NCI-H2107 treated with DMSO at 0.1 percent for 48 hours (cell line): ENCODE measurements around the gene PLCL2.

ENCODE experiments used
- DNase-seq: peaks from one replicate; lab custom pipeline; 2025; ENCODE audit not compliant: unreplicated experiment; lab: John Stamatoyannopoulos, UW

Gene PLCL2

DNA sequence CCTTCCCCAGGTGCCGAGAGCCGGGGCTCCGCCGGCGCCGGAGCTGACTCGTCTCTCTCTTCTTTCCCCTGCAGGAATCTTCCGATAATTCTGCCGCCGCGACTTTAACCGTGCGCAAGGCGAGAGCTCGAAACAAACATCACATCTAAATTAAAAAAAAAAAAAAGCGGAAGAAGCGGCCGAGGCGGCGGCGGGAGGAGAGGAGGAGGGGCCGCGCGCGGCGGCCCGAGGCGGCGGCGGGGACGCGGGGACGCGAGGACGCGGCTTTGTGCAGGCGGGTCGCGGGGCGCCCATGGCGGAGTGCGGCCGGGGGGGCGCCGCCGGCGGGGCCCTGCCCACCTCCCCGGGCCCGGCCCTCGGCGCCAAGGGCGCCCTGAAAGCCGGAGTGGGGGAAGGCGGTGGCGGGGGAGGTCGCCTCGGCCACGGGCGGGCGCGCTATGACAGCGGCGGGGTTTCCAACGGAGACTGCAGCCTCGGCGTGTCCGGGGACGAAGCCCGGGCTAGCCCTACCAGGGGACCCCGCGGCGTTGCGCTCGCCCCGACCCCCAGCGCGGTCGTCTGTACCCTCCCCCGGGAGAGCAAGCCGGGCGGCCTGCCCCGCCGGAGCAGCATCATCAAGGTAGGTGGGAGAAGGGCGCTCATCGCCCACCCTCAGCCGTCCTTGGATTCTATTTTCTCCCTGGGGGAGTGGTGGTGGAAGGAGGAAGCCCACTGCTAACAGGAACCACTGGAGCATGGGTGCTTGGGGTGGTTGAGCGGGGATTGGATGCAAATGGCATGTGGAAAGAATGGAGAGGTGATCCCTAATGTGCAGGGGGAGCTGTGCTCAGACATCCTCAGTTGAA is at the start of gene PLCL2:
TSS of gene PLCL2 (plus strand) at position 208 of the 845 bp plus-strand sequence. CDS start at position 293, 85 bp downstream.
- DNase-seq: no peak

DNA sequence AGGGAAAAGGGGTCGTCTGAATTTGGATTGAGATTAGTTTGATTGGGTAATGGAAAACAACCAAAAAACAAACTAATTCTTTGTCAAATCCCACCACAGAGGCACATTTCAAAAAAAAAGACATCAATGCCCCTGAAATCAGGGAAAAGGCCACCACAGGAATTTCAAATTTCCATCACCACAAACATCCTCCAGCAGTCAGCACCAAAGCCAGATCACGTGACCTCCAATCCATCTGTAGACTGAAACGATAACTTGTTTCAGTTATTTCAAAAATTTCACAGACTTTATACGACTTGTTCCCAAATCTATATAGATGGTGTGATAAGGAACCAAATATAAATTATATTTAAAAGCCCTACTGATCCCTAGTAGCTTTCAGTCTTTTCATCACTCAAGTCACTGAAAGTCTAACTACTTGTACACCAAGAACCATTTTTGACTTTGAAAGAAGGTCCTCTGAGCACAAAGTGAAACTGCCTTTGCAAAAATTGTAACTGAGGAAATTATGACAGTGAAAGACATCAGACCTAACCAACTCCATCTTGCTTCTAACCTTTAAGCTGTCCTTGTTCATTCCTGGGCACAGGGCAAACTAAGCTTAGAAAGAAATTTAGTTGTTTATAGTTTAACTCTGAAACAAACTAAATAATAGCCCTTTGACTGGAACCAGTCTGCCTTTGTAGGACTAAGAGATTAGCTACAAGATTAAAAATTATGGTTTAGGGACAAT is 48.1 kb upstream of the PLCL2 start:
- no peak for DNase-seq

DNA sequence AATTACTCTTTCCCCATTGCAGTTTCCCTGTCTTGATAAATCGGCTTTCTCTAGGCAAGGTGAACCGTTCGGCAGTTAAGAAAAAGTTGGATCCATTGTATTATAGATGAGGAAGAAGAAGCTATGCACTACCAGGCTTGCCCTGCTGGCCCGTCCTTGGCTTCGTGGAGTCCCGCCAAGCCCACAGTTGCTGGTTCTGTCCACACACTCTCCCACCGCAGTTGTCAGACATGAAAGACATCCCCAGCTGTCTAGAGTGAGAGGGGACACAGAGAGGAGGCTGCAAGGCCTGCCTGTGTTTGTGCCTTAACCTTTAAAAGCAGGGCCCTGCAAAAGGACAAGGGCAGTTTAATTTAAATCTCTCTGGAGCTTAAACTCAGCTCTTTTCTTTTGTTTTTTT is 47.2 kb upstream of the PLCL2 start:
- DNase-seq: no peak

DNA sequence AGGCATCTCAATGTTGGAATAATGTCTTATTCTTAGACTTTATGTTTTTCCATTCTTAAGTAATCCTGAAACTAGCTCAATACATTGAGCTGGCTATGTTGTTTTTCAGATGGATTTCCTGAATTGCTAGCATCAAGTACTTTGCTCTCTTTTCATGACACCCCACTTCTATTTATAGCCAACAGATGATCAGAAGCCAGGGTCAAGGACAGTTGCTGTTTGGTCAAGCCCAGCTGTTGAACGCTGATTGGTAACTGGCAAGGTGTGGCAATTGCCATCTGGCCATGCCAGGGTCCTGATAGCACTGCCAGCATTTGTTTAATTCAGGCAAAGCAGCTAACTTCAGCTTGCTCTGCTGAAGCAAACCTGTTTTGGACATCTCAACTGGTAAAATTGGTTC is 46.2 kb upstream of the PLCL2 start:
- no peak for DNase-seq

DNA sequence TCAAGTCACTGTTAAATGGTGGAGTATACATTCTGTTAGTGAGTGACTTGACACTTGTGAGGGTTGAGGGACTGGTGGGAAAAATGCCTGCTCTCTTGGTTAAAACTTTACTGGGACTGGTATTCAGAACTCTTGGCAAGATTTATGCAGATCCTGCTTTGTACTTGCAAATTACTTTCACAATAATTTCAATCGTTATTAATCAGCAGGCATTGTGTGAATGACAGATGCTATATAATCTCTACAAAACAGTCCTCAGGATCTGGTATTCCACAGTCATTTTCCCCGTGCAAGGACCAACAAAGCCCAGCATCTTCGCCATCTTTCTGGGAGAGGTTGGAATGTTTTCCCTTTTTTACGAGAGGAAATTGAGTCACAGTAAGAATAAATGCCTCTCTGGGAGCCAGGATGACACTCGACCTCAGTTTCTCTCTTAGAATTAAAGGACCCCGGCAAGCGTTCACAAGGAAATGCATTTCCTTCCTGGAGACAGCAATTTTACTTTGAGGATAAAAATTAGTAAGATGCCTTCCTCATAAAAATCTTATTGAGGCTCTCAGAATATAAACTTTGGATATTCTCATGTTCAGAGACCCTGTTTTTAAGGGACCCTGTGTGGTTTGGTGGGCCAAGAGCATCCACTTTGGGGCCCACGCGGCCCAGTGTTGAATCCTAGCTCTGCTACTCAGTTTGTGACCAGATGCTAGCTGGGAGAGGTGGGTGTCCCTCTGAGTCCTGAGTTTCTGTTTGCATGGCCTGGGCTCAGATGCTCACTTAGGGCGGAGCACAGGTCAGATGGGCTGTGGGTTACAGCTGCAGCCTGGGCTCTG is 45.3 kb upstream of the PLCL2 start:
- no peak for DNase-seq

DNA sequence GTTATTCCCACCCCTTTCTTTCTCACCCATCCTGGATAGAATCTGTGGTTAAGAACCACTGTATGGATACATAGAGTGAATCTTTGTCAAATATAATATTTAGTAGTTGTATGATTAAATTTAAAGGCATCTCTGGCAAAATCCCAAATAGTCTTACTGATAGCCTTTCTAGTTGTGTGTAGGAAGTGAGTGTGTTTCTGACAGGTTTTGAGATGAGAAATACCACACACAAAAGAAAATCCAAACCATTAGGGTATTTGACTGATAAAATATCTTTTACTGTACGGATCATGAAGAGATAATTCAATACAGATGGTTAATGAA is 44.7 kb upstream of the PLCL2 start:
- DNase-seq: no peak

DNA sequence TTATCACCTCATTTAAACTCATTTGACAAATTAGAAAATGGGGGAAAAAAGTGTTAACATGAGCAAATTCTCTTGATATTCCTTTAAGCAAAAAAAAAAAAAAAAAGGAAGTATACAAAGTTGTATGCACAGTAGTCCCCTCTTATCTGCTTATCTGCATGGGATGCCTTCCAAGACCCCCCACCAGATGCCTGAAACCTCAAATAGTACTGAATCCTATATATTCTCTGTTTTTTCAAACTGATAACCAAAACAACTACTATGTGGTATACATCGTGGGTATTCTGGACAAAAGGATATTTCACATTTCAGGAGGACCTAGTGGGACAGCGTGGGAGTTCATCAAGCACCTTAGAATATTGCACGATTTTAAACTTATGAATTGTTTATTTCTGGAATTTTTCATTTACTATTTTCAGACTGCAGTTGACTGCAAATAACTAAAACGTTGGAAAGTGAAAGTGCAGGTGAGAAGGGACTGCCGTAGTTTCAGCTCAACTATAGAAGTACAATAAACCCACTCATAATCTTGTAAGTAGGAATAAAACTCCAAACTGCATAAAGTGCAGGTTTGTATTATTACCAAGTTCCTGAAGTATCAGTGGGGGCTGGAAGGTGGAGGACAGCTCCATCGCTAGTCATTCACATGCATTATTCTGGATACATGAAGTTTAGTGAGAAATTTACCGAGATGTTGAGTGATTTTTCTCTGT is 43.6 kb upstream of the PLCL2 start:
- no peak for DNase-seq

DNA sequence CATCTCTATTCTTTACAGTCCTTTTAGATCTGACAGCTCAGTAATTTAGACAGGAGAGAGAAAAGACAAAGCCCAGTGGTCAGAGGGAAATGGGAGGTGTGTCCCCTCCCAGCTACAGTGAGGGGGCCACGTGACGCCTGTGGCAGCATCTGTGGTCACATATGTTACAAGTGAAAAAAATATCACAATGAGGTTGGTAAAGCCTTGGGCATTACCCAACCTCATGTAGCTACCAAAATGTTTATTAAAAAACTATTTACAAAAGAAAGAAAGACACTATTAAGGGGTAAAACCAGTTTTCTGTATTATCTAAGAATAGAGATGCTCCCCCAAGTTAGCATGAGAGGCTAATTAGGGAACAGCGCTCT is 42.9 kb upstream of the PLCL2 start:
- DNase-seq: peak; percentile 32

DNA sequence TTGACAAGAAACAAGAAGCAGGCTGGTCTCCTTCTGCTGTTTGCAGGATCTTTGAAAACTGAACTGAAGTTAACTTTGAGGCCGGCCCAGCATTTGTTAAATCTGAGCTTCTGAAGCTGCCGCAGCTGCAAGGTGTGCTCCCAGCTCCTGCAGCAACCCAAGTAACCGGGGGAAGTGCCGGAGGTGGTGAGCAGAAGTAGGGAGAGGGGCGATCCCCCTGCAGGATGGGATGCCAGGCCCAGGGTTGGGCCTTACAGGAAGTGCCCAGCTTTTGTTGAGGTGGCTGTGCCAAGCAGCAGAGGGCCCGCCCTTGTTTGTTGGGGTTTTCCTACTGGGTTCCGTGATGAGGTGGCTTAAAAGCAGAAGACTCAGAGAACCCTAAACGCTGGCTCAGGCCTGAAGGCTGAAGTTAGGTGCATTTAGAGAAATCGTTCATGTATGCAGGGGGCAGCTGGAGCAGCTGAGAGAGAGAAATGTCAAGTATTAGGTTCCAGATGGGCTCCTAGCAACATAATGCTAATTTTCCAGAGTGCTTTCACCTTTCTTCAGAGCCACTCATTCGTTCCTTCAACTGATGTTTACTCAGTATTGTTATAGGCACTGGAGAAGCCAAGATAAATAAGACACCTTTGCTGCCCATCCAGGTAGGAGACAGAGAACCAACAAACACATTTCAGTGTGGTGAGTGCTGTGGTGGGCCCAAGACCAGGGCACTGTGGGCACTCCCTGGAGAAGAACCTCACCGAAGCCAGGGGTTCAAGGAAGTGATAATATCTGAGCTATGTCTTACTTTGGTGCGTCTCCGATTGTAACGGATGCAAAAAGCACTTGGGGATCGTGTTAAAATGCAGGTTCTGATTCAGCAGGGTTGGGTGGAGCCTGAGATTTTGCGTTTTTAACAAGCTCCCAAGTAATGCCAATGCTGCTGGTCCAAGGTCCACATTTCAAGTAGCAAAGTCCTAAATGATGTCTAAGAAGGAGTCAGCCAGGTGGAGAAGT is 42.2 kb upstream of the PLCL2 start:
- DNase-seq: peak; percentile 72

DNA sequence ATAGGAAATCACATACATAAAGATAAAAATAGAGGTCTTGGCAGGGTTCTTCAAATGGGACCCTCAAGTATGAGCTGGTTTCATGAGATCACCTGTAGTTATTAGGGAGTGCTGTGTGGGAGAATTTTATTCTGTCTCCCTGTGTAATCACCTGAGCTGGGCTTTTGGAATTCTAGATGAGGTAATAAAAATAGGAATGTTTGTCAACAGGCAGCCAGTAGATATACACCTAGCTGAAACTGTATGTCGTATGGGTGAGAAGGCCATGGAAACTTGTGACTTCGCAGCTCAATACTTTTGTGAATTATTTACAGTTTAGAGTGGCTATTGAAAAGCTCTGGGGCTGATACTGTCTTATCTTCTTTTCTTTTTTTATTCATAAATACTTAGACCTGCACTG is 40.5 kb upstream of the PLCL2 start:
- DNase-seq: no peak

DNA sequence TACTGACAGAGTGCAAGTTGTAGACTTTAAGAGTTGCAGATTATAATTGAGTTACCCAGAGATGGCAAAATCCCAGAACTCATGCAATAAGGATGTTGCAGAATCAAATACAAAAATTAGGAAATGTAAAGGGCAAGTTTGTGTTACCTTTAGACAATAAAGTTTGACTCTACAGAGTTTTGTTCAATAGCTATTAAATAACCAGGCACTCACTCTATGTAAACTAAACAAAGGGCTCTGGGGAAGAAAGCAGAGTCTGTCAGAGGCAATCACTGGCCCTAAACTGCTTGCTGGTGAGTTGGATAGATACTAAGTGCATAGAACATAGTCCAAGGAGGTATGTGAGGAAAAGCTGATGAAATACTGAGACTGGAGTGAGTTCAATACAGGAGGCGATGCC is 40.0 kb upstream of the PLCL2 start:
- no peak for DNase-seq

DNA sequence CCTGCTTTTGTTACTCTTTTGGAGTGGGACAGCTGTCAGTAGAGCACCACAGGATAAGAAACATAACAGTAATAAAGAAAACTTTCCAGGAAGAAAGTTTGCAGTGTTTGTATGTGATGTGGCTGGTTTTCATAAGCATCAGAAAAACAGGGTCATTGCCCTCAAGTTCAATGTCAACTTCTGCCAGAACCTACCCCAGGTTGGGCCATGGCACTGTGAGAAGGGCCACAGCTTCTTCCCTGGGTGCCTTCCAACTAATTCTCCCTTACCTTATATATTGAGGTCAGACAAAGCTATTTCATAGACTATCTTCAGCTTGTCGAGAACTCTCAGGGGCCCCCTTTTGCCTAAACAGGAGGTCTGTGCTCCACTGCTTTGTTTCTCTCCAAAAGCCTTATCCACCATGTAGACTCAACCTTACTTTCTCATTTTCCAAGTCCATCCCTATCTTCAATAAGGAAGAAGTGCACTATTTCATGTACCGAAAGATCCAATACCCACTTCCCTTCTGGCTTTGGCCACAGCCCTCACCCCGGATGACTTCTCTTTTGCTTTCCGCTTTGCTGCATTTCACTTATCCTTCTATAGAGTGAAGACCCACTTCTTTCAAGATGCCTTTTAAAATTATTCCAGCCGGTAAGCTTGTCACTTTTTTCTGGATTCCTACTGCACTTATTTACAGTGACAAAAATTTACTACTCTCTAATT is 38.2 kb upstream of the PLCL2 start:
- no peak for DNase-seq

DNA sequence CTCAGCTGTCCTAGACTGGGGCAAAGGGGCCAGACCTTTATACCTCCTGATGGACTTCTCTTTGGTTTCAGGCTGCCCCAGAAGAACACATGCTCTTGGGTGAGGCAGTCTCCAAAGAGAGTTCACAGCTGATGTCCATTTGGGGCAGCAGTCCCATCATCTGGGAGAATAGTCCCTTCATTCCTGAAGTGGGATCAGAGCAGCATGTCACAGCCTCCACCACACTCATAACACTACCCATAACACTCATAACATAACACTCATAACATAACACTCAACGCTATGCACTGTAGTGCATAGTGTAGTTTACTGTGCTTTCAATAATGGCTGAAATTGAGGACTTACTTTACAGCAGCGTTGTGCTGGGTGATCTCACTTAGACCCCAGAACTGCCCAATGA is 36.7 kb upstream of the PLCL2 start:
- no peak for DNase-seq

DNA sequence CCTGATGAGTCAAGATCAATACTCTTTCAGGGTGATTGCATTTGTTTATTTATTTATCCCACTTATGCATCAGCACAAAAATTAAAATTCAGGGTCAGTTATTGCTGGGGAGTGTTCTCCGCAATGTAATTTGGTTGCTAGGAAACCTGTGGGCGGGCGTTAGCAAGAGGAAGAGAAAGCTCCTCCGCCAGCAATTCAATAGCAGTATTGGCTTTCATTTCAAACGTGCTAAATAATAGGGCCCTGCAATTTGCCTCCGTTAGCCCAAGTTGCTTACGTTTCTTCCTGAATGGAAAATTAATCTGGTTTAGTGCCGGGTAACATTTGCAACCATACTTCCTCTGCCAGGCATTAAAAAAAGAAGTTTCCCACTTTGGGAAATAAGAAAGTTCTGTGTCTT is 35.5 kb upstream of the PLCL2 start:
- peak; percentile 75 for DNase-seq

DNA sequence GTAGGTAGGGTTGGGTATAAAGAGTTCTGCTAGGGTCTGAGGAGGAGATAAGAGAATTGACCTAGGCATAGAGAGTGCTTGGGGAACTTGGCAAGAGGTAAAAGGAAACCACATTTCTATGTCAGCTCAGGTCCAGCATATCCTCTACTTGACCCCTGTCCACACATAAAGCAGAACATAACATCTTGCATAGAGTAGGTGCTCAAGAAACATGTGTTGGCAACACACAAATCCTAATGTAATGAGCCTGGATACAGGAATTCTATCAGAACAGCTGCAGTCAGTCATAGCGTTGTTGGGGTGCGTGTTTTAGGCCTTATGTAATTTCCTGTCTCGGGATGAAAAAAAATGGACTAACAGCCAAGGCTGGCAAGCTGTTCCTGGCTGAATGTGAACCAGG is 35.0 kb upstream of the PLCL2 start:
- no peak for DNase-seq

DNA sequence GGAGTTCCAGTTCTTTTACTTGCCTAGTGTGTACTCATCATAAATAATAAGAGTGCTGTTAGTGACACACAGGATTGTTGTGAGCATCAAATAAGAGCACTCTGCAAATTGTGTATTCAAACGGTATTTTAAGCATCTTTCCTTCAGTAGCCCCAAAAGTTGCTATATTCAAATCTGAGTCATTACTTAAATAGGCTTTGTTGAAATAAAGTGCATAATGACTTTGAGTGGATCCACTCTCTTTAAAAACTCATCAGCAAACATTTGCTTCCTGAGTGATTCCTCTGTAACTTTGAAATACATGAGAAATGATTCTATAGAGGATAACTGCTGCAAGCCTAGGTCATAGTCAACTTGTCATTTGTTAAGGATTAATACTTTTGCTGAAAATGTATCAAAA is 29.3 kb upstream of the PLCL2 start:
- no peak for DNase-seq

DNA sequence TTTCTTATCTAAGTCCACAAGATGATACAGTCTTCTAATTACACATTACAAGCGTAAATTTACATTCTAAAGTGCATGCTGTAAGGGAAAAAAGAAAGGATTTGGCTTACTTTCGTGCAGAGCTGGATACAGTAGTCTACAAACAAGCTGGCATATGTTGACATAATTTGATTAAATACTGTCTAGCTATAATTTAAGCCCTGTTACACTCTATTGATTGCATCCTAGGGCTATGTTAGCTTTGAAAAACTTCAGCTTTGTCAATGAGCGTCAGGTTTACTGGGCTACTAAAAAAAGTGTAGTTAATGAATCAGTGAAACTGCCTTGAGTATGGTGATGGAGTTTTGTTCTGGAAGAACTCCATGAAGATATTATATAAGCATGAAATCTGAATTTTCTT is 24.5 kb upstream of the PLCL2 start:
- DNase-seq: no peak

DNA sequence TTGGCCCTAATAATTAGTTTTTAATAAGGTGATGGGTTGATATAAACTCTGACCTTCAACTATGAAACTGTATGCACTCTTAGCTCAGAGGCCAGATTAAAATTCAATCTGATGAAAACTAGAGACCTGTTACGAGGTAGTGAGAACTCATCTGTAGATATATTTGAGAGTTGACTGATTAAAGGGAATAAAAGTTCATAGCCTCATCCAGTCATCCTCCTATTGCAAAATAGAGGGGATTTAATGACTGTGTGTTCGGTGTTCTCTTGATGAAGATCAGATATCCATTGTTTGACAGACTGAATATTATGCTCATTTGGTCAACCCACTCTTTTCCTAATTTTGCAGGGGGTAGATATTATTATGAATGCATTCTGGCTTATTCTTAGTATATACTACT is 23.3 kb upstream of the PLCL2 start:
- no peak for DNase-seq

DNA sequence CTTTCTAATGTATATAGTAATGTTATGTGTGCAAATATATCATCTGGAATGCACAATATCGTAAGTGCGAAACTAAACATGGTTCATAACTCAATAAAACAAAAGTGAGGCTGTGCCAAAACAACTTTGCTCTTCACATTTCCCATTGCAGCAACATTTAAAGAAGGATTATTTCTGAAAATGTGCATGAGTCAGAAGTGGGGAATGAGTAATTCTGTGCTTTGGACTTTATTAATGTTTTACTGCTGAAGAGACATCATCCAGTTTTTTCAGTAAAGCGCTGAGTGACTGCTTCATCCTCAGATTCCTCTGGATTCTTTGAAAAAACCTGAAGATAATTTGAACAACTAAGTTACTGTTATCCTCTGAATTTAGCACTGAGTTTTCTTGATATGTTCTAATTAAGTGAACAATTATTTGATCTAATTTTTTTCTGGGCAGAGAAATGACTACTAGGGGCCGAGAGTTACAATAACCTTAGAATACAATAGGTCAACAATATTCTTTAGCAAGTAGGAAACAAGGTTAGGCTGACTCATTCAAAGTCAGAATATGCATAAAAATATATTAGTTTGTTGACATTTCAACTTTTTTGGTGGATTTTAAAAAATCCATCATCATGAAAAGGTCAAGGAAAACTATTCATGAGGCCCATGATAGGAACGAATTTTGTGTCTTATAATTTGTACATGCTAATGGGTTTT is 20.0 kb upstream of the PLCL2 start:
- no peak for DNase-seq
